Keratinocyte (primary cell): ENCODE results near the gene RBM38. TPM values are rescaled to one million over a fixed set of nuclear protein-coding genes. Genes with fewer than 3 reads are reported as not detected.

Experiments
- DNase-seq: peaks from one replicate; pipeline ENCODE4 v3.0.0-alpha.2; 2011; ENCODE audit warnings: low read depth, missing footprints, low spot score
- FAIRE-seq: peaks from 2 replicates; lab custom pipeline; 2011; peaks lifted over from hg19 to GRCh38; lab: Jason Lieb, UNC
- H2AFZ ChIP-seq: 2 replicates; pipeline ENCODE4 v1.6.0; 2012; ENCODE audit warnings: low read length, control low read depth, inconsistent platforms; ENCODE audit not compliant: control insufficient read depth
- H3K27ac ChIP-seq: 2 replicates; pipeline ENCODE4 v1.5.1; 2011; ENCODE audit warnings: low read length; ENCODE audit not compliant: control insufficient read depth, insufficient read depth
- H3K27me3 ChIP-seq: 3 replicates; pipeline ENCODE4 v1.6.0; 2011; ENCODE audit warnings: low read length; ENCODE audit not compliant: control insufficient read depth, insufficient read depth; ENCODE audit errors: extremely low read depth
- H3K36me3 ChIP-seq, 2 experiments: 2 replicates in 1 of 2; 3 replicates in 1 of 2; pipeline ENCODE4 v1.5.1; 2011; ENCODE audit warnings: low read length in 2 of 2, mild to moderate bottlenecking in 1 of 2; ENCODE audit not compliant: control insufficient read depth in 2 of 2, insufficient read depth in 2 of 2; ENCODE audit errors: extremely low read depth in 1 of 2
- H3K4me1 ChIP-seq: 3 replicates; pipeline ENCODE4 v1.5.1; 2011; ENCODE audit warnings: low read length; ENCODE audit not compliant: control insufficient read depth, insufficient read depth; ENCODE audit errors: extremely low read depth
- H3K4me2 ChIP-seq: 3 replicates; pipeline ENCODE4 v1.6.0; 2011; ENCODE audit warnings: low read depth, low read length; ENCODE audit not compliant: control insufficient read depth, insufficient read depth; ENCODE audit errors: extremely low read depth
- H3K4me3 ChIP-seq, 3 experiments: fragments of 200-600 bp in 1 of 3; sonication (generic) in 1 of 3; 2 replicates in 2 of 3; 3 replicates in 1 of 3; pipeline ENCODE4 v1.5.1; 2011 to 2016; ENCODE audit warnings: low read length in 3 of 3, mild to moderate bottlenecking in 3 of 3, control low read depth in 2 of 3, inconsistent platforms in 1 of 3, low read depth in 1 of 3, mixed read lengths in 1 of 3, mixed run types in 1 of 3, moderate library complexity in 1 of 3; ENCODE audit not compliant: control insufficient read depth in 2 of 3, insufficient read depth in 2 of 3; ENCODE audit errors: extremely low read depth in 1 of 3
- H3K79me2 ChIP-seq: 2 replicates; pipeline ENCODE4 v1.6.0; 2012; ENCODE audit warnings: low read length; ENCODE audit not compliant: control insufficient read depth, insufficient read depth
- H3K9ac ChIP-seq: 3 replicates; pipeline ENCODE4 v1.6.0; 2011; ENCODE audit warnings: low read length; ENCODE audit not compliant: control insufficient read depth, insufficient read depth; ENCODE audit errors: extremely low read depth
- H3K9me1 ChIP-seq: 3 replicates; pipeline ENCODE4 v1.6.0; 2011; ENCODE audit warnings: low read length; ENCODE audit not compliant: control insufficient read depth, insufficient read depth; ENCODE audit errors: extremely low read depth
- H3K9me3 ChIP-seq: 2 replicates; pipeline ENCODE4 v1.5.1; 2012; ENCODE audit warnings: low read depth, low read length; ENCODE audit not compliant: control insufficient read depth
- H4K20me1 ChIP-seq: 3 replicates; pipeline ENCODE4 v1.6.0; 2011; ENCODE audit warnings: low read length; ENCODE audit not compliant: control insufficient read depth, insufficient read depth; ENCODE audit errors: extremely low read depth
- CTCF ChIP-seq, 3 experiments: IDR thresholded peaks in 1 of 3; conservative IDR thresholded peaks in 1 of 3; optimal IDR thresholded peaks in 1 of 3; 2 replicates in 2 of 3; 3 replicates in 1 of 3; pipeline versions ENCODE3 to v1.5.1; 2011; ENCODE audit warnings: low read length in 3 of 3, mild to moderate bottlenecking in 3 of 3, moderate library complexity in 2 of 3, control low read depth in 1 of 3, inconsistent platforms in 1 of 3; ENCODE audit not compliant: insufficient read depth in 2 of 3; ENCODE audit errors: extremely low read depth in 1 of 3
- EZH2 ChIP-seq: IDR thresholded peaks from one replicate; pipeline ENCODE4 v1.6.1; 2012; ENCODE audit warnings: inconsistent platforms, mild to moderate bottlenecking, low read length, moderate library complexity
- dilution Hi-C: fragments of 300-500 bp; cut with MboI; formaldehyde crosslinking; loops from one replicate; pipeline ENCODE4 v1.7.0; 2020; ENCODE audit warnings: low sequenced_read_pairs; ENCODE audit not compliant: extremely low pct_ligation_motif_present
- polyA plus RNA-seq, 5 experiments: library from polyadenylated mRNA; depleted of rRNA in 3 of 5; stranded (reverse) in 3 of 5; stranded (forward) in 1 of 5; unstranded in 1 of 5; fragments of >200 nt; gene quantifications; 1 replicate in 1 of 5; 2 replicates in 3 of 5; 3 replicates in 1 of 5; pipeline versions ENCODE4 v1.2.1 to v1.2.3, GENCODE V29; 2011 to 2012; ENCODE audit warnings: missing spikeins in 2 of 5, low read depth in 1 of 5, low replicate concordance in 1 of 5

The RBM38 gene
- polyA plus RNA-seq, 1 donor (not counting 4 experiments of a cell fraction or from before 2014, with no cell fraction given), result 5.1 TPM

- Histone ChIP-seq H3K4me3 (no peak overlapping the region), H3K79me2 (no peaks in the 10 kb centered on the region), H3K4me1 (no peaks in the 10 kb centered on the region), H3K27ac (no peak overlapping the region), H3K4me2 (no peak overlapping the region), H3K27me3 (no peaks in the 10 kb centered on the region), H3K9me1 (no peaks in the 10 kb centered on the region), H3K9me3 (no peaks in the 10 kb centered on the region), H3K36me3 (peaks cover 0 to 13% of the 10 kb centered on the region in 2 experiments), H2AFZ (no peak overlapping the region), H3K9ac (no peak overlapping the region), H4K20me1 (no peaks in the 10 kb centered on the region)
- dilution Hi-C loops, result no loop called here
- no peak for DNase-seq
- TF ChIP-seq EZH2 (no peak), CTCF (optimal IDR thresholded peaks at IDR 0.05 in 1 of 3, IDR thresholded peaks at IDR 0.05 in 1 of 3, conservative IDR thresholded peaks at IDR 0.05 in 1 of 3; ENCODE audit: extremely low read depth in 1 of 3, insufficient read depth in 2 of 3, low read length in 3 of 3) (no peak)
- no peak for FAIRE-seq
Observed at GRCh38 chr20:57404419-57405072, 13.3 kb downstream of the RBM38 start.

- H3K36me3 ChIP-seq, result peaks cover 0 to 13% of the 10 kb centered on the region in 2 experiments
- H3K4me2 ChIP-seq, result no peak overlapping the region
- no peaks in the 10 kb centered on the region for H4K20me1 ChIP-seq
- FAIRE-seq, result no peak
- dilution Hi-C loops, result no loop called here
- no peaks in the 10 kb centered on the region for H3K9me1 ChIP-seq
- DNase-seq, result no peak
- TF ChIP-seq EZH2 (no peak), CTCF (optimal IDR thresholded peaks at IDR 0.05 in 1 of 3, IDR thresholded peaks at IDR 0.05 in 1 of 3, conservative IDR thresholded peaks at IDR 0.05 in 1 of 3; ENCODE audit: extremely low read depth in 1 of 3, insufficient read depth in 2 of 3, low read length in 3 of 3) (no peak)
- no peak overlapping the region for H2AFZ ChIP-seq
- H3K9ac ChIP-seq, result no peak overlapping the region
- no peak overlapping the region for H3K27ac ChIP-seq
- H3K4me3 ChIP-seq, result no peak overlapping the region
- no peaks in the 10 kb centered on the region for H3K27me3 ChIP-seq
- H3K4me1 ChIP-seq, result no peaks in the 10 kb centered on the region
- H3K9me3 ChIP-seq, result no peaks in the 10 kb centered on the region
- H3K79me2 ChIP-seq, result no peaks in the 10 kb centered on the region
Observed at GRCh38 chr20:57405236-57406016, 14.2 kb downstream of the RBM38 start.
